Measurements from ENCODE around the gene EEF1B2. TPM values are rescaled to one million over a fixed set of nuclear protein-coding genes. Genes with fewer than 3 reads are reported as not detected.
"Not testable (repeated sequence)": the region's sequence is repeated elsewhere in the genome, so short reads cannot be mapped to it uniquely, and the experiment has no call there.

The EEF1B2 gene
- total RNA-seq, 1 donor from 2014 or later = 257 TPM

DNA sequence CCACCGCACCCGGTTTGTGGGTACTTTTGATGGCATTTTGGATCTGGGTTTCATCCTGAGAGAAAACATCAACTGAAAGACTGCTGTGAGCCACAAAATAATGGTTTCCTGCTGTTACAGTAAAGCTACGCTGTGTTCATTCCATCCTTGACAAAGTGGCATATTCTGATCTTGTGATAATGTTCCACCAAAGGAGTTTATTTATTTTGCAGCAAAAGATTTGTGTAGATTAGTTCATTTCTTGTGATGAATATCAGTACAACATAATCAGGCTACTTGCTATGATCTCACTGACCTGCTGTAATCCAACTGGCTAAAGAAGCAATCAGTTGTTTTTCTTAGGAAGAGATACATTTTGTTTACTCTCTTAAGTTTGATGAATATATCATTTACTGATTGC lies 45.0 kb downstream of the EEF1B2 start:
- DNase-seq (no peak), ATAC-seq (ENCODE audit: poor library complexity) (no peak)
- intact Hi-C loops (cut with DNase I) = no loop called here

GRCh38 chr2:206207316-206207715 lies 47.6 kb downstream of the EEF1B2 start:
- intact Hi-C loops (cut with DNase I); DNase-seq; ATAC-seq (ENCODE audit: poor library complexity): not testable (repeated sequence)

DNA sequence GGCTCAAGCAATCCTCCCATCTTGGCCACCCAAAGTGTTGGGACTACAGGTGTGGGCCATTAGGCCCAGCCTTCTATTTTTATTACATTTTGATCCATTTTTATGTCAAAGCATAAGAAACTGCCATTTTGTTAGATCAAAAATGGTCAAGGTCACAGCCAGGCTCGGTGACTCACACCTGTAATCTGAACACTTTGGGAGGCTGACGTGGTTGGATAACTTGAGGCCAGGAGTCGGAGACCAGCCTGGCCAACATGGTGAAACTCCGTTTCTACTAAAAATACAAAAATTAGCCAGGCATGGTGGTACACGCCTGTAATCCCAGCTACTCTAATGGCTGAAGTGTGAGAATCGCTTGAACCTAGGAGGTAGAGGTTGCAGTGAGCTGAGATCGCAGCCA lies 49.2 kb downstream of the EEF1B2 start:
- ATAC-seq (ENCODE audit: poor library complexity) (no peak), DNase-seq (no peak)
- intact Hi-C loops (cut with DNase I) = no loop called here

DNA sequence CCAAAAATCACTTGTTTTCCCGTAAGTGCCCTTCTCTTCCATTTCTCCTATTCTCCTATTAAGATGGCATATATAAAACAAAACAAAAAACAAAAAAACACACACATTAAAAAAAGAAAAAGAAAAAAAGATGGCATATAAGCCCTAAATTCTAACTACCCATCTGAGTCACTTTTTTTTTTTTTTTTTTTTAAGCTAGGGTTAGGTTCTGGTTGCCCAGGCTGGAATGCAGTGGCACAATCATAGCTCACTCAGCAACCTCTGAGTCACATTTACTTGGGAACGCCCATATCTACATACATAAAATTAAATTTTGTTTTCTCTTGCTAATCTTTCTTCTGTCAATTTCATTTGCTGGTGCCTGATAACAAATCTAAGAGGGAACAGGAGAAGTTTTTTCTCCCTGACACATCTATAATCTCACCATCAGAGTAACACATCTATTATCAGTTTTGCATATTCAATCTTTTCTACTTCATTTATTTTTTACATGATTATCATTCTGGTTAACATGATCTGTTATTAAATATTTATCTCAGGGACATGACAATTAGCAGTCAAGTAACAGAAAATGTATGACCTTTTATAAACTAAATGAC lies 52.1 kb downstream of the EEF1B2 start:
- ATAC-seq (ENCODE audit: poor library complexity) = no peak

More for the DNA sequence above, 52.1 kb downstream of the EEF1B2 start:
- DNase-seq = no peak
- intact Hi-C loops (cut with DNase I) = no loop called here

Other genes with a start within 250 kb of the EEF1B2 start
- gene INO80D, start 73.7 kb upstream of the EEF1B2 start, total RNA-seq = 11.8 TPM
- gene NDUFS1, start 451 bp upstream of the EEF1B2 start, total RNA-seq = 484 TPM
- gene ZDBF2, start 114.8 kb downstream of the EEF1B2 start, total RNA-seq = 6.7 TPM